DND-41 (cell line): Measurements from ENCODE around the gene JDP2.

Source experiments
- CTCF ChIP-seq: IDR thresholded peaks from 2 replicates; pipeline ENCODE4 v1.5.1; 2012; ENCODE audit warnings: borderline replicate concordance, low read length, moderate library complexity, mild to moderate bottlenecking; ENCODE audit not compliant: poor library complexity, severe bottlenecking; ENCODE audit errors: extremely low read depth
- EZH2 ChIP-seq: IDR thresholded peaks from 3 replicates; pipeline ENCODE4 v1.6.1; 2012; ENCODE audit warnings: borderline replicate concordance, low read depth, mild to moderate bottlenecking, moderate library complexity, low read length, inconsistent platforms; ENCODE audit not compliant: severe bottlenecking

- no peak for TF ChIP-seq CTCF
- no peak for TF ChIP-seq EZH2
Measured at GRCh38 chr14:75496755-75497154, 68.9 kb downstream of the JDP2 start.
